Stimulated activated naive B cell treated with anti-CD40 and anti-IgM and Interleukin-4, amounts not matched to agents 10 μg/mL and 1 μg/mL and 100 μg/mL, for 72 hours (primary cell): ENCODE data around the gene TRNP1.
"Not testable (repeated sequence)": the region's sequence is repeated elsewhere in the genome, so short reads cannot be mapped to it uniquely, and the experiment has no call there.

Experiments
- ATAC-seq, 2 donors: fragments of 150-1000 bp; cut with Tn5 transposase; replicated peaks; 2 replicates each; pipeline ENCODE4 v1.10.0; 2021; ENCODE audit warnings: moderate library complexity in 1 of 2
- DNase-seq: peaks from one replicate; pipeline ENCODE4 v3.0.0; 2021
- H3K27ac Mint-ChIP-seq: one replicate; pipeline ENCODE4 v1.8.0; 2022; ENCODE audit warnings: mild to moderate bottlenecking, mixed read lengths
- H3K27me3 Mint-ChIP-seq, 2 donors: one replicate each; pipeline ENCODE4 v1.8.0; 2022; ENCODE audit warnings: mixed read lengths in 2 of 2
- H3K36me3 Mint-ChIP-seq, 2 donors: one replicate each; pipeline ENCODE4 v1.8.0; 2022; ENCODE audit warnings: mixed read lengths in 2 of 2, mild to moderate bottlenecking in 1 of 2
- H3K4me1 Mint-ChIP-seq, 2 donors: one replicate each; pipeline ENCODE4 v1.8.0; 2022; ENCODE audit warnings: mixed read lengths in 2 of 2, mild to moderate bottlenecking in 1 of 2
- H3K4me3 Mint-ChIP-seq, 2 donors: one replicate each; pipeline ENCODE4 v1.8.0; 2022; ENCODE audit warnings: mild to moderate bottlenecking in 2 of 2, mixed read lengths in 2 of 2, moderate library complexity in 1 of 2
- H3K9me3 Mint-ChIP-seq, 2 donors: one replicate each; pipeline ENCODE4 v1.8.0; 2022; ENCODE audit warnings: mixed read lengths in 2 of 2, mild to moderate bottlenecking in 1 of 2

The TRNP1 gene, protein sequence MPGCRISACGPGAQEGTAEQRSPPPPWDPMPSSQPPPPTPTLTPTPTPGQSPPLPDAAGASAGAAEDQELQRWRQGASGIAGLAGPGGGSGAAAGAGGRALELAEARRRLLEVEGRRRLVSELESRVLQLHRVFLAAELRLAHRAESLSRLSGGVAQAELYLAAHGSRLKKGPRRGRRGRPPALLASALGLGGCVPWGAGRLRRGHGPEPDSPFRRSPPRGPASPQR

DNA sequence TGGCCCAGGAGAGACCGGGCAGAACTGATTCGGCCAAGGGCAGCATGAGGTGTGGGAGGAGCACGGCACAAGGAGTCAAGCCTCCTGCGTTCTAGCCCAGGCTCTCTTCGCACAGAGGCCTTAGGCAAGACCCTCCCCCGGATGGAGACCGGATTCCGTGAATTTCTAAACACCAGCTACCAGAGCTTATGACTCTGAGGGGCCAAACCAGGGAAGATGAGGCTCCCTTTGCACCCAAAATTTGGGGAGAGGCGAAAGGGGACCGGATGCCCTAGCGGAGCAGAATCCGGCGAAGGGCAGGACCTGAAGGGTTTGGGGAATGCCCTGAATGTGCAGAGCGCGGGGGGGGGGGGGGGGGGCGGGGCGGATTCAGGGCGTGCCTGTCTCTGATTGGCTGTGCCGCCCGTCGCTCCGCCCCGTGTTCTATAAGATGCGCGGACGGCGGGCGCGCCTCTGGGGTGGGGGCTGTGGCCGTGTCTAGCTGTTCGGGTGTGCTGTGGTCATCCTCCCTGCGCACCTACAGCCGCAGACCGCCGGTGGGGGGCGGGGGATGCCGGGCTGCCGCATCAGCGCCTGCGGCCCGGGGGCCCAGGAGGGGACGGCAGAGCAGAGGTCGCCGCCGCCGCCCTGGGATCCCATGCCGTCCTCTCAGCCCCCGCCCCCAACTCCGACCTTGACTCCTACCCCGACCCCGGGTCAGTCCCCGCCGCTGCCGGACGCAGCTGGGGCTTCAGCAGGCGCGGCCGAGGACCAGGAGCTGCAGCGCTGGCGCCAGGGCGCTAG, at the start of gene TRNP1:
Gene TRNP1, plus strand, starts transcription at position 456 of the 783 bp plus-strand sequence. Its CDS starts 95 bp downstream, at position 551.
- DNase-seq (peak; percentile 45), ATAC-seq (peak; percentile 71)
- H3K27ac Mint-ChIP-seq, result peak within 1 kb of the TSS; percentile 51
- peaks cover 51 to 63% of the 10 kb centered on the region in 2 donors for H3K27me3 Mint-ChIP-seq
- H3K36me3 Mint-ChIP-seq, result no peaks in the 10 kb centered on the region
- peaks cover 15 to 24% of the 10 kb centered on the region in 2 donors for H3K4me1 Mint-ChIP-seq
- peak within 1 kb of the TSS; percentile 80 to 81 for H3K4me3 Mint-ChIP-seq
- H3K9me3 Mint-ChIP-seq, result no peaks in the 10 kb centered on the region

DNA sequence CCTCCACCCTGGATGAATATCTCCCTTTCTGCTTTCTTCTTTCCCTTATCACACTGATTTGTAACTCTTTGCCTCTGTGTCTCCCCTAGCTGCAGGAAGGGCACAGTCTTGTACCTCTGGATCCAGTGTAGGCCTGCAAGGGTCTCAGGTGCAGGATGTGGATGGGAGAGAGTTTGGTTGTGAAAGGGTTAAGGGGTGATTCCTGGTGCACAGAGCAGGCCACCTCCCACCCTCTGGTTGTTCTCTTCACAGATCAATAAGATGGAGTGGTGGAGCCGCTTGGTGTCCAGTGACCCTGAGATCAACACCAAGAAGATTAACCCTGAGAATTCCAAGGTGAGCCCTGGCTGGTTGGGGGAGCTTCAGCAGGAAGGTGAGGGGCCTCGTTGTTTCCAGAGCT, 48.4 kb upstream of the TRNP1 start:
- ATAC-seq, result no peak
- no peak for DNase-seq
- Mint-ChIP-seq H3K27me3 (no peaks in the 10 kb centered on the region), H3K4me1 (peaks cover 0 to 2% of the 10 kb centered on the region in 2 donors), H3K36me3 (peaks cover 41 to 42% of the 10 kb centered on the region in 2 donors), H3K4me3 (no peak overlapping the region), H3K9me3 (no peaks in the 10 kb centered on the region), H3K27ac (no peak overlapping the region)

DNA sequence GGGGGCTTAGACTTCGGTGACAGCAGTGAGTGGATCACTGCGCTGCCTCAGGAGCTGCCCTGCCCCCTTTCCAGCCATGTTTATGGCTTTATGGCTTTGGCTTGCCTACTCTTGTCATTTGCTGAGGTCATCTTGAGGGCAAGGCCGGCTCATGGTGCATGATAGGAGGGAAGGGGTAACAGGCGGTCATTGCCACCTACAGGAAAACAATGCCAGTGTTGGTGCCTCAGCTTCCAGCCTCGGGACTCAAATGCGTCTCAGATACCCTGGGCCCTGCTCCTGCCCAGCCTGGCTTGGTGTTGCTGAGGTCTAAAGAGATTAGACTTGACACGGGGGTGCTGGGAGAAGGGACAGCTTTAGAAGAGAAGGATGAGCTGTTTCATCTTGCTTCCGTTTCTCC, 47.8 kb upstream of the TRNP1 start:
- Mint-ChIP-seq H3K9me3 (no peaks in the 10 kb centered on the region), H3K4me3 (no peak overlapping the region)

DNA sequence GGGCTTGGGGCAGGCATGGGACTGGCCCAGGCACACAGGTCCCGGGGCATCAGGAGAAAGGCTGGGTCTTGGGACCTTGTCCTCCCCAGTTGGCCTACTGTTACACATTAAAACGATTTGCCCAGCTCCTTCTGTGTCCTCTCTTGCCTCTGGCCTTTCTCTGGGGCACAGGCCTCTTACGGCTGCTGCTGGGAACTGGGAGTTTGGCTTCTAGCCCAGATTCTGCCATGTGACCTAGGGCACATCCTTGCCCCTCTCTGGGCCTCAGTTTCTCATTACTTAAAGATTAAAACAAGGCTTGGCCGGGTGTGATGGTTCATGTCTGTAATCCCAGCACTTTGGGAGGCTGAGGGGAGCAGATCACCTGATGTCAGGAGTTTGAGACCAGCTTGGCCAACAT, 47.2 kb upstream of the TRNP1 start:
- peaks cover 0 to 2% of the 10 kb centered on the region in 2 donors for H3K4me1 Mint-ChIP-seq

More for the DNA sequence above, 47.8 kb upstream of the TRNP1 start:
- Mint-ChIP-seq H3K27me3 (no peaks in the 10 kb centered on the region), H3K36me3 (peaks cover 41 to 45% of the 10 kb centered on the region in 2 donors), H3K27ac (peak overlapping the region; percentile 56), H3K4me1 (peaks cover 0 to 2% of the 10 kb centered on the region in 2 donors)
- DNase-seq (no peak), ATAC-seq (no peak)

DNA sequence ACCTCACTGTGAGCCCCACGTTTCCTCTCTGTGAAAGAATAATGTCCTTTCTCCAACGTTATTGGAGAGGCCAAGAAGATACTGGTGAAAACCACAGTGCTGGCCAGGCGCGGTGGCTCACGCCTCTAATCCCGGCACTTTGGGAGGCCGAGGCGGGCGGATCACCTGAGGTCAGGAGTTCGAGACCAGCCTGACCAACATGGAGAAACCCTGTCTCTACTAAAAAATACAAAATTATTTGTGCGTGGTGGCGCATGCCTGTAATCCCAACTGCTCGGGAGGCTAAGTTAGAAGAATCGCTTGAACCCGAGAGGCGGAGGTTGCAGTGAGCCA, 44.8 kb upstream of the TRNP1 start:
- H3K4me3 Mint-ChIP-seq, H3K27me3 Mint-ChIP-seq, DNase-seq, H3K4me1 Mint-ChIP-seq, ATAC-seq, H3K9me3 Mint-ChIP-seq: not testable (repeated sequence)
- peak overlapping the region; percentile 9 for H3K27ac Mint-ChIP-seq
- H3K36me3 Mint-ChIP-seq, result peaks cover 26 to 43% of the 10 kb centered on the region in 2 donors

More for the DNA sequence above, 47.2 kb upstream of the TRNP1 start:
- no peaks in the 10 kb centered on the region for H3K27me3 Mint-ChIP-seq
- H3K27ac Mint-ChIP-seq, result no peak overlapping the region
- no peaks in the 10 kb centered on the region for H3K9me3 Mint-ChIP-seq
- DNase-seq (no peak), ATAC-seq (no peak)
- H3K36me3 Mint-ChIP-seq, result peaks cover 38 to 47% of the 10 kb centered on the region in 2 donors
- H3K4me3 Mint-ChIP-seq, result no peak overlapping the region

DNA sequence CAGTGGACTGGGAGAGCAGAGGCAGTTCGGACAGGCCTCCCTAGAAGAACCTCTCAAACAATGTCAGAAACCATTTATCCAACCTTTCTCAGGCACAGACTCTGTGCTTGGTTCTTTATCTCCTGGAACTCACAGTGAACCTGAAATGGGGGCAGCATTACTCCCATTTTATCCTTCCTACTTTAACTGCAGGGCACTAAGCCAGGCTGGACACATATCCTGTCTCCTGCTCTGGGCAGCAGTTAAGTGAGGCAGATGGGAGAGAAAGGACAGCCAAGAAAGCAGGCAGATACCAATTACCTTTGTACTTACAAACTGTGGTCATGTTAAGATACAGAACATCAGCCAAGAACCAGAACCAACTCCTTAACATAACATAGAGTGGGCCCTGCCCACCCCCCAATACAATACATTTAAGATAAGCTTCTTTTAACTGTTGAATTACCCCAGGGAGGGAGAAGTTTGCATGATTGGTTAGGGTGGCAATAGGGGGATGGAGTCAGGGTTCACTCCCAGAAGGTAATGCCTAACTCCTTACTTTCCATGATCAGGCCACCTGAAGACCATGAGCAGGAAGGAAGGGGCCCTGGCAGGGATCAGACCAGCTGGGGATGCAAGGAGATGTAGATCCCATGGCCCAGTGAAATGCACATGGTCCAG, 44.1 kb upstream of the TRNP1 start:
- Mint-ChIP-seq H3K27me3 (peaks cover 0 to 6% of the 10 kb centered on the region in 2 donors), H3K9me3 (no peaks in the 10 kb centered on the region), H3K4me3 (no peak overlapping the region), H3K36me3 (peaks cover 28 to 43% of the 10 kb centered on the region in 2 donors), H3K27ac (peak overlapping the region; percentile 81), H3K4me1 (no peaks in the 10 kb centered on the region)
- DNase-seq, result no peak
- ATAC-seq, result no peak

DNA sequence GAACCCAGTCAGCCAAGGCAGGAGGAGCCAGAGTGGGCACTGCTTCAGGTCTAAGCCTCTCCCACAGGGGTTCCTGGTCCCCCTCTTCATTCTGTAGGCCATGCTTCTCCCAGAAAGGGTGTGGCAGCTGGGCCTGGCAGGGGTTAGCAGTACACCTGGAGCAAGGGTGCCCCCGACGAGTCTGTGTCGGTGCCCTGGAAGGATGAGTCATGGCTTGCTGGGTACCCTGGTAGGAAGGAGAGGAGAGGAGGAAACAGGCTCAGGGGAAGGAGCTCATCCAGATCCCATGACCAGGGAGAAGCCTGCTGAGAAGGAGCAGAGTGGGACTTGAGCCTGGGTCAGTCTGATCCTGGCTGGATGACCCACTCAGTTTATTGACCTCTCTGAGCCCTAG, 43.6 kb upstream of the TRNP1 start:
- ATAC-seq (peak; percentile 8 to 12), DNase-seq (no peak)
- Mint-ChIP-seq H3K4me1 (no peaks in the 10 kb centered on the region), H3K36me3 (peaks cover 27 to 41% of the 10 kb centered on the region in 2 donors), H3K4me3 (no peak overlapping the region), H3K27me3 (peaks cover 0 to 6% of the 10 kb centered on the region in 2 donors), H3K9me3 (no peaks in the 10 kb centered on the region), H3K27ac (peak overlapping the region; percentile 81)

DNA sequence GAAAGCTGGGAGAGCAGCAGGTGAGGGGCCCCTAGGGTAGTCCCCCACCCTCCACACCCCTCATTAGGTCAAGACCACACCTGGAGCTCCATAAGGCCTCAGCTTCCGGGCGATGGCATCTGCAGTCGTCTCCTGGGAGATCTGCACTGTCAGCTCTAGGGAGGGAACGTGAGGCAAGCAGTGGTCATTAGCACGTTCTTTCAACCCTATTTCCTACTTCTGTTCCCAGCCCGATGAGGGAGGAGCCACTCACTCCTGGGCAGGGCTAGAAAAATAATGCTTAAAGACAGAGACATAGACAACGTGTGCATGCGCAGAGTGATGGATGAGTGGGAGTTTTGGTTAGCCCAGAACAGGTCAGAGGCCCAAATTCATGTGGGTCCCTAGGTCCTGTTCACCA, 42.9 kb upstream of the TRNP1 start:
- Mint-ChIP-seq H3K36me3 (peaks cover 22 to 36% of the 10 kb centered on the region in 2 donors), H3K4me1 (no peaks in the 10 kb centered on the region), H3K27ac (no peak overlapping the region), H3K4me3 (no peak overlapping the region), H3K27me3 (peaks cover 0 to 12% of the 10 kb centered on the region in 2 donors), H3K9me3 (no peaks in the 10 kb centered on the region)
- peak in 1 of 2 donors; percentile 12 for ATAC-seq
- DNase-seq, result no peak

DNA sequence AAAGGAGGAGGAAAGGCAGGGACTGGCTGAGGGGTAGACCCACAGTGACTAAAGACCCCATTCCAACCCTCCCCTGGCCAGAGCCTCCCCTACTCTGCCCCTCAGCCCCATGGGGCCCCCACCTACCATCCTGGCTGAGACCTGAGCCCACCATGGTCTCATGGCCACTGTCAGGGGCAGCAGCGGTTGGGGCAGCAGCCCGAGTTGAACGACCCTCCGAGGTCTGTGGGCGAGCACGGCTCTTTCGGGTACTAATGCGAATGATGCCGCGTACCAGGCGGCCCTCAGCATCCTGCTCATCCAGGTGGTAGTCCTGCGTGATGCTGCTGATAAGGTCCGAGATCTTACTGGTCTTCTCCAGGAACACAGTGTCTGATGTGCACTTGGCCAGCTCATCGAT, 42.3 kb upstream of the TRNP1 start:
- H3K4me1 Mint-ChIP-seq, result no peaks in the 10 kb centered on the region
- H3K36me3 Mint-ChIP-seq, result peaks cover 19 to 38% of the 10 kb centered on the region in 2 donors
- ATAC-seq (no peak), DNase-seq (no peak)
- H3K9me3 Mint-ChIP-seq, result peaks cover 0 to 2% of the 10 kb centered on the region in 2 donors
- peaks cover 0 to 14% of the 10 kb centered on the region in 2 donors for H3K27me3 Mint-ChIP-seq
- no peak overlapping the region for H3K4me3 Mint-ChIP-seq
- no peak overlapping the region for H3K27ac Mint-ChIP-seq

DNA sequence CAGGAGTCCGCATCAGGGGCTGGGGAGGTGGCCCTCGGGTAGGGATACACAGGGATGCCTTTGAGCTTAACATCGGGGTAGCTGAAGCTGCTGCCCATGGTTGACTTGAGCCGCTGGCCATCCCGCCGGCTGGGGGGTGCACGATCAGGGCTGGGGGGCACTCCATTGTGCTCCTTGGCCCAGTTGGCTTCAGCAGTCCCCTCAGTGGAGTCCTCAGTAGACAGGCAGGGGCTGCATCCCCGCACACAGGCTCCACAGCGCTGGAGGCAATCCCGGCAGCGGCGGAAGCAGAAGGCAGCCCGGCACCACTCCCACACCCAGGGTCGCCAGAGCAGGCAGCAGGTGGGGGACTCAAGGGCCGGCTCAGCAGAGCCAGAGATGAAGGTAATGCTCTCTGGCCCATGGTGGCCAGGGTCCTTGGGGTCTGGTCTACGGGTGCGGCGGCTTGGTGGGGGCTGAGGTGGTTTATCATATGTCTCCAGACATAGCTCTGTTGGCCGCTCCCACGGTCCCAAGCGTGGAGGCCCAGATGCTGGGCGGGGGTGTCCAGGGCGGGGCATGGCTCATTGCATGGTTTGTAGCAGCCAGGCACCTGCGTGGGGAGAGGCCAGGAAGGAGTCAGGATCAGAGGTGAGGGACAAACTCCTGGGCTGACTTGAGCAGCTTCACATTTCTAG, 41.5 kb upstream of the TRNP1 start:
- H3K4me3 Mint-ChIP-seq, result no peak overlapping the region
- H3K27me3 Mint-ChIP-seq, result peaks cover 0 to 15% of the 10 kb centered on the region in 2 donors
- no peaks in the 10 kb centered on the region for H3K4me1 Mint-ChIP-seq
- no peak for DNase-seq
- no peak for ATAC-seq
- peaks cover 14 to 33% of the 10 kb centered on the region in 2 donors for H3K36me3 Mint-ChIP-seq
- H3K27ac Mint-ChIP-seq, result no peak overlapping the region
- peaks cover 0 to 2% of the 10 kb centered on the region in 2 donors for H3K9me3 Mint-ChIP-seq

DNA sequence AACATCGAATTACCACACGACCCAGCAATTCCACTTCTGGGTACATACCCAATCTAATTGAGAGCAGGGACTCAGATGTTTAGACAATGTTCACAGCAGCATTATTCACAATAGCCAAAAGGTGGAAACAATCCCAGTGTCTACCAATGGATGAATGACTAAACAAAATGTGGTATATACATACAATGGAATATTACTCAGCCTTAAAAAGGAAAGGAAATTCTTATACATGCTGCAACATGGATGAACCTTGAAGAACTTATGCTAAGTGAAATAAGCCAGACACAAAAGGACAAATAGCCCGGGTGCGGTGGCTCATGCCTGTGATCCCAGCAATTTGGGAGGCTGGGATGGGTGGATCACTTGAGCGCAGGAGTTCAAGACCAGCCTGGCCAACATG, 40.1 kb upstream of the TRNP1 start:
- Mint-ChIP-seq H3K36me3 (peaks cover 10 to 33% of the 10 kb centered on the region in 2 donors), H3K9me3 (peaks cover 0 to 2% of the 10 kb centered on the region in 2 donors), H3K4me1 (no peaks in the 10 kb centered on the region), H3K27ac (no peak overlapping the region), H3K27me3 (peaks cover 5 to 22% of the 10 kb centered on the region in 2 donors), H3K4me3 (no peak overlapping the region)
- no peak for DNase-seq
- no peak for ATAC-seq

DNA sequence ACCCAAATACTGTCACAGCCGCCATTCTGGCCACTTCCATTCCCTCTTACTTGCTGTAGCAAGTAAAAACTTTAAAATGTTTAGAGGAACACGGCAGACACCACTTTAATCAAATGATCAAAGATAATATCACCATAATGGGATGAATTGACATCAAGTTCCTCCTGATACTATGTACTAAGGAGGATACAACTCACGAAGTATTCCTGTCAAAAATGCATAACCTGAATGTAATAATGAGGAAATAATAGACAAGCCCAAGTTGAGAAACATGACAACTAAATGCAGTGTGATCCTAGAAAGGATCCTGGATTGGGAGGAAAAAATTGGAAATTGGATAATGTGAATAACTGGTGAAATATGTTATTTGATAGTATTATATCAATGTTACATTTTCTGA, 37.2 kb upstream of the TRNP1 start:
- peaks cover 10 to 37% of the 10 kb centered on the region in 2 donors for H3K27me3 Mint-ChIP-seq
- no peak overlapping the region for H3K4me3 Mint-ChIP-seq
- ATAC-seq (no peak), DNase-seq (no peak)
- H3K4me1 Mint-ChIP-seq, result peaks cover 10 to 18% of the 10 kb centered on the region in 2 donors
- no peak overlapping the region for H3K27ac Mint-ChIP-seq
- H3K9me3 Mint-ChIP-seq, result peaks cover 0 to 2% of the 10 kb centered on the region in 2 donors
- peaks cover 12 to 22% of the 10 kb centered on the region in 2 donors for H3K36me3 Mint-ChIP-seq

DNA sequence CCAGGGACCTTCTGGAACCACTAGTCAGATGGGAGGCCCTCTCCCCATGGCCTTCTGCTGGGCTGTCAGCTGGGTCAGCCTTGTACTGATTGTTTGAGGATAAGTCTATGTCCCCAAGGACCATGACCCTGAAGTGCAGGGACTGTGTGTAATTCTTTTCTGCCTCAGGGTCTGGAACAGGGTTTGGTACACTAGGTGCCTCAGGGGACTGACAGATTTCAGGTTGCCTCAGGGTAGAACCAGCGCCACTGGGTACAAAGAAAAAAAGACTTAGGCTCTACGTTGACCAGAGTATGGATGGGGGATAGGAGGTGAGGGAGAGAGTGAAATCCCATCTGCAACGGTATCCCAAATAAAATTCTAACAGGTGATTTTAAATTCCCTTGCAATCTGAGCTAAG, 36.2 kb upstream of the TRNP1 start:
- Mint-ChIP-seq H3K36me3 (peaks cover 9 to 13% of the 10 kb centered on the region in 2 donors), H3K9me3 (peaks cover 0 to 2% of the 10 kb centered on the region in 2 donors), H3K4me3 (no peak overlapping the region), H3K27ac (no peak overlapping the region), H3K27me3 (peaks cover 10 to 44% of the 10 kb centered on the region in 2 donors), H3K4me1 (peaks cover 10 to 18% of the 10 kb centered on the region in 2 donors)
- no peak for DNase-seq
- no peak for ATAC-seq

DNA sequence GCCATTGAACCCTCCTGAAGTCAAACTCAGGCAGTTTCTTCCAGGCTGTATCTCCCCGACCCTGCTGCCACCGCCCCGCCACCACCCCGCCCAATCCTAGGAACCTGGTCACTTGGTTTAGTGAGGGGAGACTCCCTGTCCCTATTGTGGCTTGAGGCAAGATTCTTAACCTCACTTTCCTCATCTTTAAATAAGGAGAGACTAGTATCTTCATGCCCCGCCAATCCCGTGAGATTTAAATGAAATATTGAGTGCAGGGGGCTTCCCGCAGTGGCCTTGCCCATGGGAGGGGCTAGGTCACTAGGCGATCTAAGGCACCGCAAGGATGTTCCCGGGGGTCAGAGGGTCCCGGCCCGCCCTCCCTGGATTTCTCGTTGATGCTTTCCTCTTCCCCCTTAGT, 34.2 kb upstream of the TRNP1 start:
- Mint-ChIP-seq H3K4me1 (peaks cover 10 to 18% of the 10 kb centered on the region in 2 donors), H3K27ac (no peak overlapping the region), H3K36me3 (peaks cover 7 to 13% of the 10 kb centered on the region in 2 donors), H3K4me3 (peak overlapping the region; percentile 56 to 76), H3K9me3 (peaks cover 0 to 2% of the 10 kb centered on the region in 2 donors), H3K27me3 (peaks cover 15 to 42% of the 10 kb centered on the region in 2 donors)
- ATAC-seq (no peak), DNase-seq (no peak)
